ENCODE results near the gene SLC44A5.
"Not testable (repeated sequence)": the region's sequence is repeated elsewhere in the genome, so short reads cannot be mapped to it uniquely, and the experiment has no call there.

The SLC44A5 gene

GRCh38 chr1:75529488-75529887 is 81.4 kb downstream of the SLC44A5 start:
- no peak for FAIRE-seq
- no peak for DNase-seq (ENCODE audit: insufficient read length, low spot score)

- FAIRE-seq (no peak), DNase-seq (ENCODE audit: insufficient read length, low spot score) (no peak)
Observed at GRCh38 chr1:75528001-75528400, 82.9 kb downstream of the SLC44A5 start.

- no peak for DNase-seq (ENCODE audit: insufficient read length, low spot score)
- no peak for FAIRE-seq
Observed at GRCh38 chr1:75522389-75522788, 88.5 kb downstream of the SLC44A5 start.

DNA sequence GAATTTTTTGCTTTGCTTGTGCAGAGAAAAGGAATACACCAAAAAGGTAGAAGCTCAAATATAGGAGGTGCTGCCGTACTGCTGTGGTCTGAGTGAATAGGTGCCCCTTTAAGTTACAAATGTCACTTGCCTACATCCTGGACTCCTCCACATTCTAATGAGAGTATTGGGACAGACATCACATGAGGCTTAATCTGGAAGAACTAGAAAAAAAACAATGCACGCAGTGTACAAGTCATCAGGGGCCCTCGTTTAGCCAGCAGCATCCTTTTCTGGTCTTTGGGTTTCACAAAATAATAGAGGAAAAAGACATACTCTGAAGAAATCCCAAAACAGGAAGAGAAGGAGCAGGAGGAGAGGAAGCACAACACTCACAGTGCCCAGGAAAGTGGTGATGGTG is 89.3 kb downstream of the SLC44A5 start:
- FAIRE-seq: no peak

DNA sequence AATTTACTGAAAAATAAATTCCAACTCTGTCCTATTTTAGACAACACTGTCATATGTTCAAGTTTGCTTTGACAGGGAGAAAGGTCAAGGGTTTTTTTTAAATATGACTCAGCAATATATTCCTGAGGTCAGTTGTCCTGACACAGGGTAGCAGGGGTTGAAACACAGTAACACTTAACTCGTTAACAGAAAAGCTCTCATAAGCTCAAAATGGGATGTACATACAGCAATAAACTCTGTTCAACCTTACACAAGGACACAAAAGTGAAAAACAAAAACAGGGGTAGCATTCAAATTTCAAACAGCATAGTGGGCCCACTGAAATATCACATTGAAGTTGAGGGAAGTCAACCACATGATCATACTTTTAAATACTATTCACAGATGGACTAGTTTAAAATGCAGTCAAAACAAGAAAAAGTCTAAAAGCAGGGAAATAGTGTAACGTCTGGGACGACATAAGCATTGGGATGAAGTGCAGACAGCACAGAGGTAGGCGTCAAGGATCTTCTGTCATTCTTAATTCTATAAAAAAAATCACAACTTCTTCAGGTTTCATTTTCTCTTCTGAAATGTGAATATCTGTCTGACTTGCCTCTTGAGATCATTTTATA is 89.9 kb downstream of the SLC44A5 start:
- no peak for DNase-seq (ENCODE audit: insufficient read length, low spot score)
- FAIRE-seq: no peak

More for the DNA sequence above, 89.3 kb downstream of the SLC44A5 start:
- no peak for DNase-seq (ENCODE audit: insufficient read length, low spot score)

- no peak for FAIRE-seq
- DNase-seq (ENCODE audit: insufficient read length, low spot score): no peak
Observed at GRCh38 chr1:75519651-75520427, 91.1 kb downstream of the SLC44A5 start.

DNA sequence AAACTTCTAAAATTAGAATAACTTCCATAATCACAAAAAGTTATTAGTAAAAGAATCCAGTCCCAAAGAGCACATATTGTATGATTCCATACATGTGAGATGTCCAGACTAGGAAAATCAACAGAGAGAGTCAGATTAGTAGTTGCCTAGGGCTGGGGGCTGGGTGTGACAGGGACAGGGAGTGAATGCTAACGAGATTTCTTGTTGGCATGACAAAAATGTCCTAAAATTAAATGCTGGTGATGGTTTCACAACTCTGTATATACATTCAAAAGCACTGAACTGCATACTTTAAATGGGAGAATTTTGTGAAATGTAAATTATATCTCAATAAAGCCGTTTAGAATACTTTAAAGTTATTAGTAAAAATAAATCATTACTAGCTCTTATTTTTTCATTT is 92.2 kb downstream of the SLC44A5 start:
- DNase-seq (ENCODE audit: insufficient read length, low spot score) (no peak), FAIRE-seq (no peak)

GRCh38 chr1:75514270-75514669 is 96.6 kb downstream of the SLC44A5 start:
- no peak for FAIRE-seq
- no peak for DNase-seq (ENCODE audit: insufficient read length, low spot score)

- no peak for DNase-seq (ENCODE audit: insufficient read length, low spot score)
- no peak for FAIRE-seq
Observed at GRCh38 chr1:75506976-75507375, 103.9 kb downstream of the SLC44A5 start.

DNA sequence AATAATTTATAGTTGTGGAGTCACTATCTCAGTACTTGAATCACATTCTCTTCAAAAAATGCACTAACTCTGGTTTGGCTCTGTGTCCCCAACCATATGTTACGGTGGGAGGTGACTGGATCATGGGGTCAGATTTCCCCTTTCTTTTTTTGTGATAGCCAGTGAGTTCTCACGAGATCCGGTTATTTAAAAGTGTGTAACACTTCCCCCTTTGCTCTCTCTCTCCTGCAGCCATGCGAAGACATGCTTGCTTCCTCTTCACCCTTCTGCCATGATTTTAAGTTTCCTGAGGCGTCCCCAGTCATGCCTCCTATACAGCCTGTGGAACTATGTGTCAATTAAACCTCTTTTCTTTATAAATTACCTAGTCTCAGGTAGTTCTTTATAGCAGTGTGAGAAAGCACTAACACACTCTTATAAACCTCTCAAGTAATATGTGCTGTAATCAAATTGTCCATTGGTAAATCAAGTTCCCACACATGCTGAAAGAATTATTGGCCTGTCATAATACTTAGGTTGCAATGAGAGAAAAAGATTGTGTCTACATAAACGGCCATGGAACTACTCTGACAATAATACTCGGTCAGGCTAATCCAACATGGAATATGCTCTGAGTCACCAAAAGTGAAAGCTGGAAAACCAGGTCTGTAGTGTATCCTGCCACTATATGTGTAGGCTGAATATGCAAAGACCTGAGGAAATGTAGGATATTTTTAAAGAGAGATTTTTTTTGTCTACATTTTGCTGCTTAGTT is 107.5 kb downstream of the SLC44A5 start:
- FAIRE-seq (no peak), DNase-seq (ENCODE audit: insufficient read length, low spot score) (no peak)

- FAIRE-seq (no peak), DNase-seq (ENCODE audit: insufficient read length, low spot score) (no peak)
Observed at GRCh38 chr1:75502776-75503175, 108.1 kb downstream of the SLC44A5 start.

DNA sequence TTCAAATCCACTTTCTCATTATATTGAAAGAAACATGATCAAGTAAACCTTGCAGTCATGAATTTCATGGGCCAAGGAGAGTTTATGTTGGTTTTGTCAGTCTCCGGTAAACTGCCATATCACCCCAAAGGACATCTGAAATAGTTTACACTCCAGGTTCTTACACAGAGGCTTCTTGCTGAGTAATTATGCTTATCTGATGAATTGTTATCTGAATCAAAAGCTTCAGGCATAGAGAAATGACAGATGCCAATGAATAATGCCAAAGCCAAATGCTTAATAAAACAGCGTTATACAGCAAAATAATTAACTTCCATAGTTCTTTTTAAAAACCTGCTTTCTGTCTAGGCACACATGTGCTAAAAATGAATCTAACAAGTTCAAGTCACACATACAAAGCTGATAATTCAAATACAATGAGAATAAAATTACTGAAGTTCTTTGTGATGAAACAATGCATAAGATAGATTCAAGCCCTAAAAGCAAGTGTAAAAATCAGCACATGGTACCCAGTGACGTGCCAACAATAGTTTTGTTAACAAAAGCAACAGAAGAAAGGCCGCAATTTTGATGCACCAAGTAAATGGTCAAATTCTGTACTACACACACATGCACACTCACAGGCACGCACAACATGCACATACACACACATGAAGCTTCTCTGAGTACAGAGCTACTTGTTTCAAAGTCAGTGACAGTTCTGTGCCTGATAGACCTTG is 109.2 kb downstream of the SLC44A5 start:
- no peak for DNase-seq (ENCODE audit: insufficient read length, low spot score)
- FAIRE-seq: no peak

GRCh38 chr1:75492011-75492410 is 118.9 kb downstream of the SLC44A5 start:
- FAIRE-seq (no peak), DNase-seq (ENCODE audit: insufficient read length, low spot score) (no peak)

GRCh38 chr1:75487399-75487798 is 123.5 kb downstream of the SLC44A5 start:
- no peak for FAIRE-seq

DNA sequence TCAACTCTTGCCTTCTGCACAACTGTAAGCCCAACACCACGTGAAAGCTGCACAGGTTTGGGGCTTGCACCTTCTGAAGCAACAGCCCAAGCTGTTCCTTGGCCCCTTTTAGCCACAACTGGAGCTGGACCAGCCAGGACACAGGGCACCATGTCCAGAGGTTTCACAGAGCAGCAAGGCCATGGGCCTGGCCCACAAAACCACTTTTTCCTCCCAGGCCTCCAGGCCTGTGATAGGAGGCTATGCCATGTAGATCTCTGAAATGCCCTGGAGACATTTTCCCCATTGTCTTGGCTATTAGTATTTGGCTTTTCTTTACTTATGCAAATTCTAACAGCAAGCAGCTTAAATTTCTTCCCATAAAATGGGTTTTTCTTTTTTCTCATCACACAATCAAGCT is 126.1 kb downstream of the SLC44A5 start:
- no peak for DNase-seq (ENCODE audit: insufficient read length, low spot score)
- no peak for FAIRE-seq

More at GRCh38 chr1:75487399-75487798, 123.5 kb downstream of the SLC44A5 start:
- DNase-seq (ENCODE audit: insufficient read length, low spot score): no peak

GRCh38 chr1:75482951-75483350 is 128.0 kb downstream of the SLC44A5 start:
- FAIRE-seq (no peak), DNase-seq (ENCODE audit: insufficient read length, low spot score) (no peak)

GRCh38 chr1:75476486-75476885 is 134.4 kb downstream of the SLC44A5 start:
- FAIRE-seq: not testable (repeated sequence)

DNA sequence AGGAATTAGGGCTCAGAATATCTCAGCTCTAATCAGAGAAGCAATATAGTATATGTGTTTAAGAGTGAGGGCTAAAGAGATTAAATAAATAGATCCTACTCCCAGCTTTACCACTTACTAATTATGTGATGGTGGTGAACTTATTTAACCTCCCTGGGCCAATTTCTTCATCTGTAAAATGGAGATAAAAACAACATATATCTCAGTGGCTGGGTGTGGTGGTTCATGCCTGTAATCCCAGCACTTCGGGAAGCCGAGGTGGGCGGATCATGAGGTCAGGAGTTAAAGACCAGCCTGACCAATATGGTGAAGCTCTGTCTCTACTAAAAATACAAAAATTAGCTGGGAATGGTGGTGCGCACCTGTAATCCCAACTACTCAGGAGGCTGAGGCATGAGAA is 135.2 kb downstream of the SLC44A5 start:
- no peak for DNase-seq (ENCODE audit: insufficient read length, low spot score)
- no peak for FAIRE-seq

More at GRCh38 chr1:75476486-75476885, 134.4 kb downstream of the SLC44A5 start:
- not testable (repeated sequence) for DNase-seq (ENCODE audit: insufficient read length, low spot score)

GRCh38 chr1:75472971-75473603 is 137.8 kb downstream of the SLC44A5 start:
- FAIRE-seq (no peak), DNase-seq (ENCODE audit: insufficient read length, low spot score) (no peak)
